ENCODE results near the gene TRAIP.

TRAIP gene

DNA sequence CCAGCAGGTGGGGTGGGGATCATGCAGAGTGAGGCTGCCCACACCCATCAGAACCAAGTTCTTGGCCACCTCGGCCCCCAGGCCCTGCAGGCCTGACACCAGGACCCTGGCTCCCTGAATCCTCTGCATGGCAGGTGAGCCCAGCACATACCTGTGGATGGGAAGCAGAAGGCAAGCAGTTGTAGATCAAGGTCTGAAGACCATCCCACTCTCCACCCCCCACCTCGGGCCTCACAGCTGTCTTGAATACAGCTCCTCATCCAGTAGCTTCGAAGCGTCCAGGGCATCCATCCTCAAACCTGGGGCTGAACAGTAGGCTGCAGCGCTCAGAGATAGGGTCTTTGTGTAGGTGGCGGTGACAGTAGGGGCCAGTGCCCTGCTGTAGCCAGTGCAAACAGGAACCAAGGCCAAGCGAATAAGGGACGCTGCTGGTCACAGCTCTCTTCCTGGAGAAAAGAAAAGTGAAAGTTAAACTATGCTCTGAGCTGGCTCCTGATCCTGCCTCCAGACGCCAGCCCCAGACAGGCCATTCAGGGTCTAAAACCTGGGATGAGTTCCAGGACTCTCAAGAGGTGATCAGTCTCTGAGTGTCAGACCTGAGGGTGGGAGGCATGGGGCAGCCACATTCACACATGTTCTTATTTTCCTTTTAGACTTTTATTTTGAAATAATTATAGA, 42.7 kb downstream of the TRAIP start, which contains the start of gene UBA7:
TSS of gene UBA7 (minus strand) at position 457 of the 678 bp plus-strand sequence. CDS start at position 291, 166 bp downstream.
- DNase-seq: no peak

- DNase-seq: no peak
Measured at GRCh38 chr3:49812916-49813496, 43.4 kb downstream of the TRAIP start.

- no peak for DNase-seq
Measured at GRCh38 chr3:49807431-49808114, 48.8 kb downstream of the TRAIP start.

- DNase-seq: no peak
Measured at GRCh38 chr3:49806850-49807249, 49.5 kb downstream of the TRAIP start.

- no peak for DNase-seq
Measured at GRCh38 chr3:49805897-49806701, 50.3 kb downstream of the TRAIP start.

- DNase-seq: no peak
Measured at GRCh38 chr3:49805367-49805782, 51.0 kb downstream of the TRAIP start.

DNA sequence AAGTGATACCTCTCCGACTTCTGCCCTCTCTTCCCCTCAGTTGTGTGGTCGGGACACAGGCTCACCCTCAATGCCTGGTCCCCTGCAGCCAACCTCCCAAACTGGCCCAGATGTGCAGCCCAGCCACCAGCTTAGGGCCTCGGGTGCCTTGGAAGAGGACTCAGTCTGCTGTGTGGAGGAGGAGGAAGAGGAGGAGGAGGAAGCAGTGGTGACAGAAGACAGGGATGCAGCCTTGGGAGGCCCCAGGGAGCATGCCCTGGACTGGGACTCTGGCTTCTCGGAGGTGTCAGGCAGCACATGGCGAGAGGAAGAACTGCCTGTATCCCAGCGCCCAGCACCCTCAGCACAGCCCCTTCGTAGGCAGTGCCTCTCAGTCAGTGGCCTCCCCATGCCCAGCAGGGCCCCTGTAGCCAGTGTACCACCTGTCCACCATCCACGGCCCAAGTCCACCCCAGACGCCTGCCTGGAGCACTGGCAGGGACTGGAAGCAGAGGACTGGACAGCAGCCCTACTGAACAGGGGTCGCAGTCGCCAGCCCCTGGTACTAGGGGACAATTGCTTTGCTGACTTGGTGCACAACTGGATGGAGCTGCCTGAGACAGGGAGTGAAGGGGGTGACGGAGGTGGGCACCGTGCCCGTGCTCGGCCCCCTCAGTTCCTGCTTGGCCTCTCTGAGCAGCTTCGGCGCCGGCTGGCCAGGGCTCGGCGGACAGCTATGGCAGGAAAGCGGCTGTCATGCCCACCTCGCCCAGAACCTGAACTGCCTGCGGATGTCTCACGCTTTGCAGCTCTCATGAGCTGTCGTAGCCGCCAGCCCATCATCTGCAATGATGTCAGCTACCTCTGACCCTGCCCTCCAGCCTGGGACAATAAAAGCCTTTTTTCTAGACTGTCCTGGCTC, 52.0 kb downstream of the TRAIP start:
- DNase-seq: no peak

GRCh38 chr3:49803465-49804140, 52.8 kb downstream of the TRAIP start:
- no peak for DNase-seq

DNA sequence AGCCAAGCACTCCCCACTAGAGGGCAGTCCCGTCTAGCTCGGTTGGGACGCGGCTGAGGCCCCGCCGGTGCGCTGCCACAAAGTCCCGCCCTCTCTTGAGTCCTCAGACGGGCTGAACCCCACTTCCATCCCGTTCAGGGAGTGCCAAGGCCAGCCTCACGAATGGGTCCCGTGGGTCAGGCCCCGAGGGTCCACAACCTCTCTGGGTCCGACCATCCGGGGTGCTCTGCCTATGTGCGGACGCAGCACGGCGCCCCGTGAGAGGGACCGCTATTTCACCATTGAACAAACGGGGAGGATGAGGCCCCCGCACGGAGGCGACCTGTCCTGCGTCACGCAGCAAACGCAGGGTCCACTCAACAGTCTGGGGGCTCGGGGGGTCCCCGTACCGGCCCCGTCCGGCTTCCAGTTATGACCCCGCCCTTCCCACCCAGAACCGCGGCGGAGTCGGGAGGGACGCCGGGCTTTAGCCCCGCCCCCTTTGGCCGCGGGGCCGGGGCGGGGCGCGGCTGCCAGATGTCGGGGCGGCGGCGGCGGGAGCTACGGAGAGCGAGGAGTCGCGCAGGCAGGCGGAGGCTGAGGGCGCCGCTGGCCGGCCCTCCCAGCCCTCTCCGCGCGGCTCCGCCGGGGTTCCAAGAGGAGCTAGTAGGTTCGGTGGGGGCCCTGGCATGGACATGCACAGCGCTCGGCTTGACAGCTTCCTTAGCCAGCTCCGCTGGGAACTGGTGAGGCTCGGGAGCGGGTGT, 53.5 kb downstream of the TRAIP start, which contains the start of gene INKA1:
TSS of gene INKA1 (plus strand) at position 543 of the 746 bp plus-strand sequence. CDS start at position 675, 132 bp downstream.
- DNase-seq: no peak

DNA sequence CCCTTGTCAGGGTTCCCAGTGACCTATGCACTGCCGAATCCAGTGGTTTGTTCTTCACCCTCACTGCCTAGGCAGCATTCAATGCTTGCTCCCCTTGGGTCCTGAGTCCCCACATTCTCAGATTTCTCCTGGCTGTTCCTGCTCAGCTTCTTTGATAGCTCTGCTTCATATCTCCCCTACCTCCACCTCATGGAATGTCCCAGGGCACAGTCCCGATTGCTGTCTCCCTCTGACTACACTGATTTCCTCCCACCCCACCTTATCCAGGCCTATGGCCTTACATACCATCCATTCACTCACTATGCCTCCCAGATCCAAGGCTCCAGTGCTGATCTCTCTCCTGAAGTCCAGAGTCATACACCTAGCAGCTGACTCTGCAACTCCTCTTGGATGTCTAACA, 55.2 kb downstream of the TRAIP start:
- DNase-seq: no peak

GRCh38 chr3:49799761-49800160, 56.6 kb downstream of the TRAIP start, which contains the start of gene CDHR4:
Gene CDHR4 (minus strand): TSS chr3:49799873. CDS start chr3:49799812, 61 bp downstream.
- DNase-seq: no peak

DNA sequence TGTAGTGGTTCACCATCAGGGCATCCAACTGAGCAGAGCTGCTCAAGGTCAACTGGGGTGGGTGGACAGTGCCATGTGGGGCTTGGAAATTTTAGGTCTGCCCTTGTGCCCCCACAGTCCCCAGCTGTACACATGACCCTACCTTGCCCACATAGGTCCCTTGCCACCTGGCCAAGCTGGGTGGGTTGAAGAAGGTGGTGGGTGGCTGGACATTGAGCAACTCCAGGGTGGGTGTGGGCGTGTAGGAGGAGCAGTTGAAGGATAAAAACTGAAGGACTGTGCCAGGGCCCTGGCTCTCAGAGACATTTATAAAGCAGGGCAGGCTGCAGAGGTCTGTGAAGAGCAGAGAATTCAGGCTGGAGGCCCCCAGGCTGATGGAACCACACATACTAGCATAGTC, 57.3 kb downstream of the TRAIP start:
- no peak for DNase-seq

DNA sequence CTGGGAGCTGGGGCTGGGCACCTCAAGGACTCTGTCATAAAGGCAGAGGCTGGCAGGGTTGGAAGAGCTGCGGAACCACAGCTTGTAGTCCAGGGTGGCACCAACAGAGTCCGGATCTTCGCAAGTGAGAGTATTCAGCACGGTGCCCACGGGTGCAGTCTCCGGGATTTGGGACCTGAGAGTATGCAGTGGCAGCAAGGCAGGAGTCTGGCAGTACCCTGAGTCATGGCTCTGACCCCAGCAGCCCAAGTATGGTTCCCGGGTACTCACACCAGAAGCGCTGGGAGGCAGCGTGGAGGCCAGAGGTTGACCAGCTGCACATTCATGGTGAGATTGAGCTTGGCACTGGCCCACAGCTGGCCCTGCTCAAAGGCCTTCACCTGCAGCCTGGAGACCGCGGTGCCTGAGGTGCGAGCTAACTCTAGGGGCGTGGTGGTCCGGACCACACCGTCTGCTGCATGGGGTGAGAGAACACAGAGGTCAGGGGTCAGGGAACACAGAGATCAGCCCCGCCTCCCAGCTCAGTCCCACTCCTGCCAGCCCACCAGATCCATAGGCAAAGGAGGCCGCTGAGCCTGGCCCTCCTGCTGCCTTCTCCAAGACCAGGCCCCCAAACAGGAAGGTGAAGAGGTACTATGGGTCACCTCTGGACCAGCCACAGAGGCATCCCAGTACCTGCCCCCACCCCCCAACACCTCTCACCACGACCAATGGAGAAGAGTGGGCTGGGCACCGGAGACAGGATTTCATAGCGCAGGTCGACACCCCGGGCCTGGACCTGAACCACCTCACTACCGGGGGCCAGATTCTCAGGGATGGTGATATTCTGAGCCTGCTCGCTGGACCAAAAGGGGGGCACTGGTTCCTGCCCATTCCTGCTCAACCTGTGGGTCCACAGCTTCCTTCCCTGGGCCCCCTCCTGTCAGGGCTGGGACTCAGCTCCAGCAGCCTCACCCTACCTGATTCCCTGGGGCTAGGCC, 61.1 kb downstream of the TRAIP start:
- DNase-seq: no peak

DNA sequence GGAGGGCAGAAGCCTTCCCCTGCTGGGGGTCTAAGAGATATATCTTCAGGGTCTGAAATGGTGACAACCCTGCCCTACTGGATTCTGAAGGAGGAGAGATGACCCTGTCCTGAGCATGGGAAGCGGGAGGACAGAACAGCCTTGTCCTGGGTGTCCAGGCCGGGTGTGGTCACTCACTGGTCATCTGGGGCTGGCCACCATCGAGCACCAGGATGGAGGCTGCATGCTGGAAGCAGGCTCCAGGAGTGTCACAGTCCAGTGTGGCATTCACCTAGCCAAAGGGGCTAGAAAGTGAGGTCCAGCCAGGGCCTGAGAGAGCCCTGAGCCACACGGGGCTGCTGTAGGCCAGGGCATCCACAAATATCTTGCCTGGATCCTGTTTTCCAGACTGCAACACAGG, 61.9 kb downstream of the TRAIP start:
- no peak for DNase-seq

GRCh38 chr3:49793486-49794085, 62.8 kb downstream of the TRAIP start:
- DNase-seq: no peak

- no peak for DNase-seq
Measured at GRCh38 chr3:49792371-49793150, 63.8 kb downstream of the TRAIP start.

GRCh38 chr3:49791571-49791970, 64.8 kb downstream of the TRAIP start:
- no peak for DNase-seq

Data from NCI-H1417 treated with DMSO at 0.1 percent for 48 hours (cell line).